Vagina (tissue), 2 donors: Measurements from ENCODE around the gene CBFA2T2. TPM values are rescaled to one million over a fixed set of nuclear protein-coding genes. Genes with fewer than 3 reads are reported as not detected.
A peak's percentile ranks its signal among the peaks of the same experiment; 100 is the strongest.

ENCODE experiments used
- DNase-seq, 2 donors: peaks; one replicate each; pipeline ENCODE4 v3.0.0-alpha.2; 2017; ENCODE audit errors: extremely low spot score in 2 of 2
- H3K27ac ChIP-seq: fragments of 200-600 bp; sonication (generic); one replicate; pipeline ENCODE4 v1.5.1; 2019
- H3K27me3 ChIP-seq: fragments of 200-600 bp; sonication (generic); one replicate; pipeline ENCODE4 v1.5.1; 2019
- H3K36me3 ChIP-seq, 2 donors: fragments of 200-600 bp; sonication (generic); one replicate each; pipeline ENCODE4 v1.5.1; 2017 to 2019
- H3K4me1 ChIP-seq: fragments of 200-600 bp; sonication (generic); one replicate; pipeline ENCODE4 v1.5.1; 2019
- H3K4me3 ChIP-seq, 2 donors: fragments of 200-600 bp; sonication (generic); 1 replicate in 1 of 2; 2 replicates in 1 of 2; pipeline ENCODE4 v1.5.1; 2016 to 2019
- H3K9me3 ChIP-seq: fragments of 200-600 bp; sonication (generic); one replicate; pipeline ENCODE4 v1.5.1; 2019
- POLR2A ChIP-seq, 2 donors: fragments of 450-650 bp; IDR thresholded peaks; one replicate each; pipeline ENCODE4 v1.6.1; 2017; ENCODE audit warnings: antibody characterized with exemption in 2 of 2, mild to moderate bottlenecking in 2 of 2, moderate library complexity in 2 of 2
- POLR2AphosphoS5 ChIP-seq, 2 donors: sonication (generic); formaldehyde crosslinking; IDR thresholded peaks; one replicate each; pipeline ENCODE4 v1.9.0; 2017; ENCODE audit warnings: antibody characterized with exemption in 2 of 2, mild to moderate bottlenecking in 2 of 2, low read depth in 1 of 2; ENCODE audit not compliant: insufficient read depth in 1 of 2
- intact Hi-C: fragments of 100-400 bp; cut with DNase I; formaldehyde crosslinking; loops from one replicate; pipeline ENCODE4 v1.15.1; 2023
- total RNA-seq: library from RNA; depleted of rRNA; stranded (reverse); fragments of >200 nt; gene quantifications from one replicate; pipeline ENCODE4 v1.2.3, GENCODE V29; 2016
- TF ChIP-seq, protein P1 (sequence below), 3 experiments: fragments of 450-650 bp in 2 of 3; fragments of 200-600 bp in 1 of 3; sonication (generic) in 1 of 3; IDR thresholded peaks; one replicate each; pipeline ENCODE4 v1.5.1; 2017 to 2019; ENCODE audit warnings: antibody characterized with exemption in 3 of 3, mild to moderate bottlenecking in 2 of 3, moderate library complexity in 2 of 3

Gene CBFA2T2
- total RNA-seq, 1 donor from 2014 or later: 34.9 TPM

- Histone ChIP-seq H3K4me3 (peak within 1 kb of the TSS; percentile 35 to 59), H3K4me1 (peaks cover 19% of the 10 kb centered on the region), H3K36me3 (no peaks in the 10 kb centered on the region), H3K27me3 (no peaks in the 10 kb centered on the region), H3K27ac (peak within 1 kb of the TSS; percentile 68), H3K9me3 (no peaks in the 10 kb centered on the region)
- intact Hi-C loops: no loop called here
- TF ChIP-seq, protein P1, sequence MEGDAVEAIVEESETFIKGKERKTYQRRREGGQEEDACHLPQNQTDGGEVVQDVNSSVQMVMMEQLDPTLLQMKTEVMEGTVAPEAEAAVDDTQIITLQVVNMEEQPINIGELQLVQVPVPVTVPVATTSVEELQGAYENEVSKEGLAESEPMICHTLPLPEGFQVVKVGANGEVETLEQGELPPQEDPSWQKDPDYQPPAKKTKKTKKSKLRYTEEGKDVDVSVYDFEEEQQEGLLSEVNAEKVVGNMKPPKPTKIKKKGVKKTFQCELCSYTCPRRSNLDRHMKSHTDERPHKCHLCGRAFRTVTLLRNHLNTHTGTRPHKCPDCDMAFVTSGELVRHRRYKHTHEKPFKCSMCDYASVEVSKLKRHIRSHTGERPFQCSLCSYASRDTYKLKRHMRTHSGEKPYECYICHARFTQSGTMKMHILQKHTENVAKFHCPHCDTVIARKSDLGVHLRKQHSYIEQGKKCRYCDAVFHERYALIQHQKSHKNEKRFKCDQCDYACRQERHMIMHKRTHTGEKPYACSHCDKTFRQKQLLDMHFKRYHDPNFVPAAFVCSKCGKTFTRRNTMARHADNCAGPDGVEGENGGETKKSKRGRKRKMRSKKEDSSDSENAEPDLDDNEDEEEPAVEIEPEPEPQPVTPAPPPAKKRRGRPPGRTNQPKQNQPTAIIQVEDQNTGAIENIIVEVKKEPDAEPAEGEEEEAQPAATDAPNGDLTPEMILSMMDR (IDR thresholded peaks at IDR 0.05): peak; percentile 26 to 41 (median 34)
- TF ChIP-seq POLR2A (IDR thresholded peaks at IDR 0.05) (no peak), POLR2AphosphoS5 (IDR thresholded peaks at IDR 0.05; ENCODE audit: insufficient read depth in 1 of 2, low read depth in 1 of 2) (peak in 1 of 2 donors; percentile 42)
- no peak for DNase-seq
Measured at GRCh38 chr20:33686100-33686983, 196.4 kb downstream of the CBFA2T2 start, which contains the start of gene E2F1. Gene E2F1, minus strand, starts transcription at chr20:33686385. Its CDS starts 121 bp downstream, at chr20:33686264.

GRCh38 chr20:33686984-33687366 lies 197.1 kb downstream of the CBFA2T2 start:
- H3K27ac ChIP-seq: peak overlapping the region; percentile 68
- peak overlapping the region; percentile 35 to 59 for H3K4me3 ChIP-seq
- H3K4me1 ChIP-seq: peaks cover 19% of the 10 kb centered on the region
- H3K36me3 ChIP-seq: no peaks in the 10 kb centered on the region
- no peaks in the 10 kb centered on the region for H3K27me3 ChIP-seq
- intact Hi-C loops: no loop called here
- TF ChIP-seq POLR2A (IDR thresholded peaks at IDR 0.05) (no peak), POLR2AphosphoS5 (IDR thresholded peaks at IDR 0.05; ENCODE audit: insufficient read depth in 1 of 2, low read depth in 1 of 2) (no peak)
- TF ChIP-seq, protein P1 (IDR thresholded peaks at IDR 0.05): no peak
- H3K9me3 ChIP-seq: no peaks in the 10 kb centered on the region
- no peak for DNase-seq

- intact Hi-C loops: no loop called here
- no peaks in the 10 kb centered on the region for H3K27me3 ChIP-seq
- no peak overlapping the region for H3K4me3 ChIP-seq
- no peaks in the 10 kb centered on the region for H3K36me3 ChIP-seq
- TF ChIP-seq POLR2A (IDR thresholded peaks at IDR 0.05): no peak
- no peak for TF ChIP-seq POLR2AphosphoS5 (IDR thresholded peaks at IDR 0.05; ENCODE audit: insufficient read depth in 1 of 2, low read depth in 1 of 2)
- TF ChIP-seq, protein P1 (IDR thresholded peaks at IDR 0.05): no peak
- no peak overlapping the region for H3K27ac ChIP-seq
- peaks cover 19% of the 10 kb centered on the region for H3K4me1 ChIP-seq
- H3K9me3 ChIP-seq: no peaks in the 10 kb centered on the region
- DNase-seq: no peak
Measured at GRCh38 chr20:33687370-33687915, 197.5 kb downstream of the CBFA2T2 start.

- H3K36me3 ChIP-seq: no peaks in the 10 kb centered on the region
- H3K4me1 ChIP-seq: peaks cover 19% of the 10 kb centered on the region
- TF ChIP-seq POLR2AphosphoS5 (IDR thresholded peaks at IDR 0.05; ENCODE audit: insufficient read depth in 1 of 2, low read depth in 1 of 2): no peak
- TF ChIP-seq, protein P1 (IDR thresholded peaks at IDR 0.05): no peak
- TF ChIP-seq POLR2A (IDR thresholded peaks at IDR 0.05): no peak
- no peak overlapping the region for H3K27ac ChIP-seq
- no peaks in the 10 kb centered on the region for H3K27me3 ChIP-seq
- DNase-seq: no peak
- no peak overlapping the region for H3K4me3 ChIP-seq
- H3K9me3 ChIP-seq: no peaks in the 10 kb centered on the region
- intact Hi-C loops: no loop called here
Measured at GRCh38 chr20:33687993-33688937, 198.4 kb downstream of the CBFA2T2 start.
